Measurements from ENCODE around the gene HBE1. TPM values are rescaled to one million over a fixed set of nuclear protein-coding genes. Genes with fewer than 3 reads are reported as not detected.

Gene HBE1
- polyA plus RNA-seq, 3 donors: 2.4 to 10.5 (median 7.1) TPM

Other genes starting within 250 kb of the HBE1 start
- gene OR52J3, start 223.4 kb downstream of the HBE1 start, polyA plus RNA-seq (ENCODE audit: insufficient read length in 3 of 3): not detected
- not detected for gene OR52E2, start 210.3 kb downstream of the HBE1 start, polyA plus RNA-seq (ENCODE audit: insufficient read length in 3 of 3)
- not detected for gene OR52E1, start 200.4 kb downstream of the HBE1 start, polyA plus RNA-seq (ENCODE audit: insufficient read length in 3 of 3)
- gene OR52A5, start 131.6 kb downstream of the HBE1 start, polyA plus RNA-seq (ENCODE audit: insufficient read length in 3 of 3): not detected
- gene OR52A1, start 115.2 kb downstream of the HBE1 start, polyA plus RNA-seq (ENCODE audit: insufficient read length in 3 of 3): under 1 TPM; 0.01 to 0.04 (median 0.03) TPM
- not detected for gene OR51V1, start 69.3 kb downstream of the HBE1 start, polyA plus RNA-seq (ENCODE audit: insufficient read length in 3 of 3)
- 100 to 1,000 TPM; 107 to 153 (median 133) TPM for gene HBB, start 42.9 kb downstream of the HBE1 start, polyA plus RNA-seq (ENCODE audit: insufficient read length in 3 of 3)
- 1 to 10 TPM in 1 of 3 donors, under 1 TPM in 2; 0.68 to 1.1 (median 0.93) TPM for gene HBD, start 35.5 kb downstream of the HBE1 start, polyA plus RNA-seq (ENCODE audit: insufficient read length in 3 of 3)
- gene HBG1, start 20.1 kb downstream of the HBE1 start, polyA plus RNA-seq (ENCODE audit: insufficient read length in 3 of 3): 100 to 1,000 TPM; 482 to 633 (median 588) TPM
- gene HBG2, start 15.2 kb downstream of the HBE1 start, polyA plus RNA-seq (ENCODE audit: insufficient read length in 3 of 3): 1,000 to 10,000 TPM; 1,217 to 2,022 (median 1,324) TPM
- under 1 TPM; 0.09 to 0.24 (median 0.18) TPM for gene OR51B4, start 32.0 kb upstream of the HBE1 start, polyA plus RNA-seq (ENCODE audit: insufficient read length in 3 of 3)
- not detected for gene OR51B2, start 54.4 kb upstream of the HBE1 start, polyA plus RNA-seq (ENCODE audit: insufficient read length in 3 of 3)
- gene OR51B5, start 73.6 kb upstream of the HBE1 start, polyA plus RNA-seq (ENCODE audit: insufficient read length in 3 of 3): under 1 TPM; 0.32 to 0.59 (median 0.34) TPM
- gene OR51B6, start 81.6 kb upstream of the HBE1 start, polyA plus RNA-seq (ENCODE audit: insufficient read length in 3 of 3): not detected
- under 1 TPM in 2 of 3 donors, not detected in 1; 0.09 to 0.14 TPM for gene OR51M1, start 113.9 kb upstream of the HBE1 start, polyA plus RNA-seq (ENCODE audit: insufficient read length in 3 of 3)
- under 1 TPM in 1 of 3 donors, not detected in 2; 0.16 TPM for gene OR51Q1, start 152.2 kb upstream of the HBE1 start, polyA plus RNA-seq (ENCODE audit: insufficient read length in 3 of 3)
- gene OR51I1, start 171.6 kb upstream of the HBE1 start, polyA plus RNA-seq (ENCODE audit: insufficient read length in 3 of 3): not detected
- not detected for gene OR51I2, start 179.4 kb upstream of the HBE1 start, polyA plus RNA-seq (ENCODE audit: insufficient read length in 3 of 3)
- gene OR52D1, start 218.7 kb upstream of the HBE1 start, polyA plus RNA-seq (ENCODE audit: insufficient read length in 3 of 3): not detected
- not detected for gene UBQLN3, start 240.0 kb upstream of the HBE1 start, polyA plus RNA-seq (ENCODE audit: insufficient read length in 3 of 3)
- gene UBQLNL, start 246.8 kb upstream of the HBE1 start, polyA plus RNA-seq (ENCODE audit: insufficient read length in 3 of 3): 1 to 10 TPM in 2 of 3 donors, under 1 TPM in 1; 0.51 to 1.2 (median 1.1) TPM